ENCODE results near the gene ERC1.

ERC1 gene

GRCh38 chr12:1491983-1492697, 501.1 kb downstream of the ERC1 start:
- POLR2A ChIA-PET (ENCODE audit: low non-redundant PET) = no interaction called here
- no peak overlapping the region for H3K27ac ChIP-seq
- no peak for DNase-seq (ENCODE audit: low spot score)
- CTCF ChIA-PET = no interaction called here
- TF ChIP-seq CTCF (conservative IDR thresholded peaks at IDR 0.05; ENCODE audit: low read depth) = no peak

GRCh38 chr12:1493781-1494565, 502.9 kb downstream of the ERC1 start:
- CTCF ChIA-PET = no interaction called here
- TF ChIP-seq CTCF (conservative IDR thresholded peaks at IDR 0.05; ENCODE audit: low read depth) = no peak
- no peak for DNase-seq (ENCODE audit: low spot score)
- no peak overlapping the region for H3K27ac ChIP-seq
- POLR2A ChIA-PET (ENCODE audit: low non-redundant PET) = no interaction called here

GRCh38 chr12:1494856-1495255, 503.8 kb downstream of the ERC1 start:
- no peak for DNase-seq (ENCODE audit: low spot score)
- no peak overlapping the region for H3K27ac ChIP-seq
- POLR2A ChIA-PET (ENCODE audit: low non-redundant PET) = no interaction called here
- TF ChIP-seq CTCF (conservative IDR thresholded peaks at IDR 0.05; ENCODE audit: low read depth) = no peak
- CTCF ChIA-PET = interaction anchor here (0.7 kb wide), 1 partner anchor 925 kb away, joined by 4 read pairs; no protein-coding TSS in a partner anchor

- TF ChIP-seq CTCF (conservative IDR thresholded peaks at IDR 0.05; ENCODE audit: low read depth) = no peak
- DNase-seq (ENCODE audit: low spot score) = no peak
- peak overlapping the region; percentile 58 for H3K27ac ChIP-seq
- ChIA-PET POLR2A (ENCODE audit: low non-redundant PET) (interaction anchor here (0.6 kb wide), 1 partner anchor 10 kb away, joined by 3 read pairs; no protein-coding TSS in a partner anchor), CTCF (no interaction called here)
Observed at GRCh38 chr12:1496162-1496900, 505.3 kb downstream of the ERC1 start.

GRCh38 chr12:1497161-1497560, 506.1 kb downstream of the ERC1 start:
- TF ChIP-seq CTCF (conservative IDR thresholded peaks at IDR 0.05; ENCODE audit: low read depth) = no peak
- no peak overlapping the region for H3K27ac ChIP-seq
- POLR2A ChIA-PET (ENCODE audit: low non-redundant PET) = no interaction called here
- CTCF ChIA-PET = no interaction called here
- DNase-seq (ENCODE audit: low spot score) = no peak

GRCh38 chr12:1498199-1498740, 507.2 kb downstream of the ERC1 start:
- TF ChIP-seq CTCF (conservative IDR thresholded peaks at IDR 0.05; ENCODE audit: low read depth) = no peak
- ChIA-PET POLR2A (ENCODE audit: low non-redundant PET) (no interaction called here), CTCF (no interaction called here)
- DNase-seq (ENCODE audit: low spot score) = no peak
- no peak overlapping the region for H3K27ac ChIP-seq

Measured in RWPE1 (cell line).